Measurements from ENCODE around the gene ELFN1. TPM values are rescaled to one million over a fixed set of nuclear protein-coding genes. Genes with fewer than 3 reads are reported as not detected.

ELFN1 gene
- total RNA-seq, 1 donor from 2014 or later, result under 0.01 TPM

- H3K4me3 ChIP-seq (ENCODE audit: low read depth, low read length), result no peak overlapping the region
- DNase-seq (ENCODE audit: low read depth) (no peak), FAIRE-seq (no peak)
- no peaks in the 10 kb centered on the region for H3K27me3 ChIP-seq (ENCODE audit: control insufficient read depth, insufficient read depth, low read length)
- H3K36me3 ChIP-seq (ENCODE audit: control insufficient read depth, insufficient read depth, low read length), result no peaks in the 10 kb centered on the region
- TF ChIP-seq CTCF (IDR thresholded peaks at IDR 0.05; ENCODE audit: insufficient read depth, low read length, severe bottlenecking), result no peak
Measured at GRCh38 chr7:1685000-1685624, 15.0 kb downstream of the ELFN1 start.

- no peaks in the 10 kb centered on the region for H3K27me3 ChIP-seq (ENCODE audit: control insufficient read depth, insufficient read depth, low read length)
- FAIRE-seq (no peak), DNase-seq (ENCODE audit: low read depth) (no peak)
- no peak overlapping the region for H3K4me3 ChIP-seq (ENCODE audit: low read depth, low read length)
- no peak for TF ChIP-seq CTCF (IDR thresholded peaks at IDR 0.05; ENCODE audit: insufficient read depth, low read length, severe bottlenecking)
- no peaks in the 10 kb centered on the region for H3K36me3 ChIP-seq (ENCODE audit: control insufficient read depth, insufficient read depth, low read length)
Measured at GRCh38 chr7:1688542-1688941, 18.5 kb downstream of the ELFN1 start.

GRCh38 chr7:1689311-1689710 is 19.2 kb downstream of the ELFN1 start:
- no peaks in the 10 kb centered on the region for H3K27me3 ChIP-seq (ENCODE audit: control insufficient read depth, insufficient read depth, low read length)
- H3K36me3 ChIP-seq (ENCODE audit: control insufficient read depth, insufficient read depth, low read length), result no peaks in the 10 kb centered on the region
- FAIRE-seq (no peak), DNase-seq (ENCODE audit: low read depth) (no peak)
- TF ChIP-seq CTCF (IDR thresholded peaks at IDR 0.05; ENCODE audit: insufficient read depth, low read length, severe bottlenecking), result no peak
- no peak overlapping the region for H3K4me3 ChIP-seq (ENCODE audit: low read depth, low read length)

- DNase-seq (ENCODE audit: low read depth) (no peak), FAIRE-seq (no peak)
- no peaks in the 10 kb centered on the region for H3K27me3 ChIP-seq (ENCODE audit: control insufficient read depth, insufficient read depth, low read length)
- H3K4me3 ChIP-seq (ENCODE audit: low read depth, low read length), result no peak overlapping the region
- TF ChIP-seq CTCF (IDR thresholded peaks at IDR 0.05; ENCODE audit: insufficient read depth, low read length, severe bottlenecking), result no peak
- no peaks in the 10 kb centered on the region for H3K36me3 ChIP-seq (ENCODE audit: control insufficient read depth, insufficient read depth, low read length)
Measured at GRCh38 chr7:1690359-1690958, 20.4 kb downstream of the ELFN1 start.

- DNase-seq (ENCODE audit: low read depth) (no peak), FAIRE-seq (no peak)
- H3K36me3 ChIP-seq (ENCODE audit: control insufficient read depth, insufficient read depth, low read length), result no peaks in the 10 kb centered on the region
- H3K4me3 ChIP-seq (ENCODE audit: low read depth, low read length), result no peak overlapping the region
- no peaks in the 10 kb centered on the region for H3K27me3 ChIP-seq (ENCODE audit: control insufficient read depth, insufficient read depth, low read length)
- TF ChIP-seq CTCF (IDR thresholded peaks at IDR 0.05; ENCODE audit: insufficient read depth, low read length, severe bottlenecking), result no peak
Measured at GRCh38 chr7:1691096-1691495, 21.0 kb downstream of the ELFN1 start.

Data from bronchial epithelial cell (primary cell).